Right lobe of liver (tissue), 6 donors: Measurements from ENCODE around the gene B2M. TPM values are rescaled to one million over a fixed set of nuclear protein-coding genes. Genes with fewer than 3 reads are reported as not detected.

Source experiments
- ATAC-seq, 4 donors: fragments of 200-7000 bp; cut with Tn5 transposase; one replicate each; pipeline ENCODE4 v1.9.1; 2020; ENCODE audit warnings: mild to moderate bottlenecking in 4 of 4, moderate library complexity in 4 of 4
- DNase-seq, 3 donors: peaks; one replicate each; pipeline ENCODE4 v3.0.0-alpha.2; 2020
- H3K27ac ChIP-seq, 3 donors: fragments of 200-600 bp; one replicate each; pipeline ENCODE4 v1.8.0; 2022
- H3K27me3 ChIP-seq, 2 donors: fragments of 200-600 bp; one replicate each; pipeline ENCODE4 v1.8.0; 2022
- H3K36me3 ChIP-seq, 4 donors: fragments of 200-600 bp; sonication (generic) in 1 of 4; one replicate each; pipeline versions ENCODE4 v1.5.1 to v1.8.0; 2017 to 2022; ENCODE audit warnings: control low read depth in 1 of 4
- H3K4me1 ChIP-seq, 4 donors: fragments of 200-600 bp; sonication (generic) in 1 of 4; one replicate each; pipeline versions ENCODE4 v1.5.1 to v1.8.0; 2017 to 2022; ENCODE audit warnings: control low read depth in 1 of 4
- H3K4me3 ChIP-seq, 3 donors: fragments of 200-600 bp; one replicate each; pipeline ENCODE4 v1.8.0; 2022
- H3K9me3 ChIP-seq, 4 donors: fragments of 200-600 bp; sonication (generic) in 1 of 4; one replicate each; pipeline versions ENCODE4 v1.5.1 to v1.8.0; 2017 to 2022; ENCODE audit warnings: control low read depth in 1 of 4
- POLR2A ChIP-seq: fragments of 450-650 bp; IDR thresholded peaks from one replicate; pipeline ENCODE4 v1.6.1; 2017; ENCODE audit warnings: antibody characterized with exemption, mild to moderate bottlenecking
- WGBS: methylation state at CpG from one replicate; pipeline ENCODE4 v1.1.6; 2018; ENCODE audit warnings: low coverage, low lambda C conversion rate; ENCODE audit not compliant: insufficient coverage; ENCODE audit errors: missing lambda C conversion rate; 5-methylcytosine and 5-hydroxymethylcytosine counted together
- intact Hi-C, 2 donors: fragments of 100-400 bp; cut with DNase I; formaldehyde crosslinking; loops; one replicate each; pipeline versions ENCODE4 v1.11.2 to v1.14.1; 2022
- total RNA-seq, 6 experiments: library from RNA; depleted of rRNA in 2 of 6; stranded (reverse); fragments of >200 nt in 2 of 6; fragmentation: NEBNext Ultra II Directional in 3 of 6; extraction: Animal tissue kit (Norgen Biotek cat#: 25700) in 3 of 6; gene quantifications; one replicate each; pipeline versions ENCODE4 v1.1.0 to v1.2.4, GENCODE V29; 2016 to 2023
- TF ChIP-seq, protein P1 (sequence below), 4 donors: fragments of 200-600 bp in 3 of 4; fragments of 450-650 bp in 1 of 4; IDR thresholded peaks; one replicate each; pipeline versions ENCODE4 v1.5.1 to v1.8.0; 2016 to 2022; ENCODE audit warnings: antibody characterized with exemption in 4 of 4, mild to moderate bottlenecking in 2 of 4
- donor health status: DM: no; HTN: yes; CAD: no.
- donor health status: DM: no; HTN: no; CAD: no.
- donor health status: DM: no; HTN: no; CAD: no.
- donor health status: DM: no; HTN: yes; CAD: no.
- donor health status: DM: no; HTN: yes; CAD: no.

The B2M gene
- total RNA-seq, 6 experiments from 2014 or later, result 894 to 5,671 (median 2,154) TPM

DNA sequence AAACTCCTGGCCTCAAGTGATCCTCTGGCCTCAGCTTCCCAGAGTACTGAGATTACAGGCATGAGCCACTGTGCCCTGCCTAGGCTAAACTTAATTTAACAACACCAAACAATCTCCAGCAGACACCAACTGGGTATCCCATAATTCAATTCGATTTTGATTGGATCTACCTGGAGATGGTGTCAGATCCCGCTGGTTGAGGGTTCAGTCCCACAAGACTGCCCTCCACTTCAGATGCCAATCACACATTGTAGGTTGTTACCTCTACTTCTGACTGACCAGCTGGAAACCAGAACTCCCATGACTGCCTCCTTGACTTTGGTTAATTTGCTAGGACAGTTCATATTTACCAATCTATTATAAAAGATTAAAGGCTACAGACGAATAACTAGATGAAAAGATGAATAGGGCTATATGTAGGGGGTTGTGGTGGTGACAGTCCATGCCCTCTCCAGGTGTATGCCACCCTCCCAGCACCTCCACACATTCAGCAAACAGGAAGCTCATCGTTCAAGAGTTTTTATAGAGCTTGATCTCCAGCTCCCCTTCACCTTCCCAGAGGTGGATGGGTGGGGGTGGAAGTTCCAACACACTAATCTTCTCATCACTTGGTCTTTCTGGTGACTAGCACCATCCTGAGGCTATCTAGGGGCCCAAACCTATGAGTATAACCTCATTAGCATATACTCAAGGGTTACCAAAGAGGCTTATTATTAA lies 9.3 kb downstream of the B2M start:
- H3K27me3 ChIP-seq, result no peaks in the 10 kb centered on the region
- H3K27ac ChIP-seq, result no peak overlapping the region
- no peak for TF ChIP-seq POLR2A
- TF ChIP-seq, protein P1, sequence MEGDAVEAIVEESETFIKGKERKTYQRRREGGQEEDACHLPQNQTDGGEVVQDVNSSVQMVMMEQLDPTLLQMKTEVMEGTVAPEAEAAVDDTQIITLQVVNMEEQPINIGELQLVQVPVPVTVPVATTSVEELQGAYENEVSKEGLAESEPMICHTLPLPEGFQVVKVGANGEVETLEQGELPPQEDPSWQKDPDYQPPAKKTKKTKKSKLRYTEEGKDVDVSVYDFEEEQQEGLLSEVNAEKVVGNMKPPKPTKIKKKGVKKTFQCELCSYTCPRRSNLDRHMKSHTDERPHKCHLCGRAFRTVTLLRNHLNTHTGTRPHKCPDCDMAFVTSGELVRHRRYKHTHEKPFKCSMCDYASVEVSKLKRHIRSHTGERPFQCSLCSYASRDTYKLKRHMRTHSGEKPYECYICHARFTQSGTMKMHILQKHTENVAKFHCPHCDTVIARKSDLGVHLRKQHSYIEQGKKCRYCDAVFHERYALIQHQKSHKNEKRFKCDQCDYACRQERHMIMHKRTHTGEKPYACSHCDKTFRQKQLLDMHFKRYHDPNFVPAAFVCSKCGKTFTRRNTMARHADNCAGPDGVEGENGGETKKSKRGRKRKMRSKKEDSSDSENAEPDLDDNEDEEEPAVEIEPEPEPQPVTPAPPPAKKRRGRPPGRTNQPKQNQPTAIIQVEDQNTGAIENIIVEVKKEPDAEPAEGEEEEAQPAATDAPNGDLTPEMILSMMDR (IDR thresholded peaks at IDR 0.05), result no peak
- peak in 2 of 4 donors; percentile 7 to 24 for ATAC-seq
- no peak for DNase-seq
- no peaks in the 10 kb centered on the region for H3K9me3 ChIP-seq
- intact Hi-C loops, result no loop called here
- 55% methylated on average over 2 of the region's 4 CpGs for WGBS
- peaks cover 14 to 32% (median 27%) of the 10 kb centered on the region in 4 donors for H3K36me3 ChIP-seq
- H3K4me3 ChIP-seq, result no peak overlapping the region
- H3K4me1 ChIP-seq, result peaks cover 0 to 13% (median 0%) of the 10 kb centered on the region in 4 donors

DNA sequence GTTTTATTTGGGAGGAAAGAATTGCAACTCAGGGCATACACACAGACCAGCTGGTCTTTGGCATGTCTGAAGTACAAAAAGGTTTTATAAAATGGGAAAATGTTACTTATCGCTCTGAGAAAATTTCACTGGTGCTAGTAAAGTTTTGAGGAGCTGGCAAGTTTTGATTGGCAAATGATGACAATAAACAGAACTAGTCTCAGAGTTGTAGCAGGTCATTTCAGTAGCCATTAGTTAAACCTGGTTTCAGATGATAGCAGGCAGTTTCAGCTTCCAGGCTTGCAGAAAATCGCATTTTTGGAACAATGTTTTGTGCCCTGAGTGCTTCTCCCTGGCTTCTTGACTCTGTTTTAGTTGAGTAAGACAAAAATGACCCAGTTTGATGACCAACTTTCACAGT lies 10.7 kb downstream of the B2M start:
- intact Hi-C loops, result no loop called here
- Histone ChIP-seq H3K27me3 (no peaks in the 10 kb centered on the region), H3K9me3 (no peaks in the 10 kb centered on the region), H3K4me3 (no peak overlapping the region), H3K36me3 (peaks cover 8 to 18% (median 14%) of the 10 kb centered on the region in 4 donors), H3K4me1 (peaks cover 0 to 13% (median 0%) of the 10 kb centered on the region in 4 donors), H3K27ac (no peak overlapping the region)
- WGBS, result 79% methylated on average over 2 of the region's 2 CpGs
- TF ChIP-seq, protein P1 (IDR thresholded peaks at IDR 0.05), result no peak
- TF ChIP-seq POLR2A, result no peak
- ATAC-seq (no peak), DNase-seq (no peak)

DNA sequence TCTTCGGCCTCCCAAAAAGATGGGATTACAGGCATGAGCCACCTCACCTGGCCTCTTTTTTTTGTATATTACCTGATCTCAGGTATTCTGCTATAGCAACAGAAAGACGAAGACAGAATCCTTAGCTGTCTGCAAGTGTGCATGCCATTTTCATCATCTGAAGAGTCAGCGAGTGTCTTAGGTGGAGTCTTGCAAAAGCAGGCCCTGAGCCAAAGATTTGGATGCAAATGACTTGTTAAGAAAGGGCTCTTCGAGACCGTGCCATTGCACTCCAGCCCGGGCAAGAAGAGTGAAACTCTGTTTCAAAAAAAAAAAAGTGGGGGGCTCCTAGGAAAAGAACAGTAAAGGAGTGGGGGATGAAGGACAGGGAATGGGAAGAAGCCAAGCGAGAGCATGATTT lies 14.8 kb downstream of the B2M start:
- no peak for DNase-seq
- H3K36me3 ChIP-seq, result no peaks in the 10 kb centered on the region
- no peak for ATAC-seq
- WGBS, result 31% methylated on average over 7 of the region's 7 CpGs
- intact Hi-C loops, result no loop called here
- H3K4me1 ChIP-seq, result peaks cover 0 to 15% (median 6%) of the 10 kb centered on the region in 4 donors
- TF ChIP-seq, protein P1 (IDR thresholded peaks at IDR 0.05), result no peak
- no peak for TF ChIP-seq POLR2A
- peak overlapping the region in 2 of 3 donors; percentile 75 to 98 for H3K27ac ChIP-seq
- no peaks in the 10 kb centered on the region for H3K9me3 ChIP-seq
- no peaks in the 10 kb centered on the region for H3K27me3 ChIP-seq
- peak overlapping the region in 1 of 3 donors; percentile 20 for H3K4me3 ChIP-seq

DNA sequence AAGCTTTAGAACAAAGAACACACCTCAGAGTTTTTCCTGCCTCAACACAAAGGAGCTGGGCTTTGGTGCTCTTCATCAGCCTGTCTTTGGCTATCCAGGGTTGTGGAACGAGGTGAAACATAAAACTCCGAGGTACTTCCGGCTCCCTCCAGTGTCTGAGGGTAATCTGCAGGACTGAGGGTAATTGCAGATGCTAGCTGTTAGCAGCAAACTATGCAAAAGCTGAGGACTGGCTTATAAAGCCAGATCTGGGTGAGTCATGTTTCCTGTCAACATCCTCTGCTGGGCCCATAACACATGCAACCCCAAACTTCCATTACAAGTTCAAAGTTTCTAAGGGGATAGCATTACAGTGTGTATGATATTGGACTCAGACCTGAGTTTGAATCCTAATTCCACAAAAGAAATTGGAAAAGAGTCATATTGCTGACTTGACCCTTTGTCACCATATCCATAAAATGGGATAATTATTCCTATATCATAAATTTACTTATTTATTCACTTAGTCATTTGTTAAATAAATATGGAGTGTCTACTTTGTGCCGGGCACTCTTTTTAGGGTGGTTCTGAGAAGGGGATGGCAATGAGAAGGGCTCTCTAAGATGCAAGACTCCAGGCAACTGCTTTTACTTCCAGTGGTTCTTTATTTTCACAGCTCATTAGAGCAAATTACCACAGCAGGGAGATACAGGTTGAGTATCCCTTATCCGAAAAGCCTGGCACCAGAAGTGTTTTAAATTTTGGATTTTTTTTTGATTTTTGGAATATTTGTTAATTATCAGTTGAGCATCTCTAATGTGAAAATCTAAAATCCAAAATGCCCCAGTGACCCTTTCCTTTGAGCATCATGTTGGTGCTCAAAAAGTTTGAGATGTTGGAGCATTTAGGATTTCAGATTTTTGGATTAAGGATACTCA lies 15.5 kb downstream of the B2M start:
- TF ChIP-seq POLR2A, result peak; percentile 71
- TF ChIP-seq, protein P1 (IDR thresholded peaks at IDR 0.05), result no peak

More for the DNA sequence above, 15.5 kb downstream of the B2M start:
- peak; percentile 14 to 46 (median 34) for ATAC-seq
- Histone ChIP-seq H3K36me3 (no peaks in the 10 kb centered on the region), H3K27me3 (no peaks in the 10 kb centered on the region), H3K4me1 (peaks cover 0 to 15% (median 6%) of the 10 kb centered on the region in 4 donors), H3K27ac (peak overlapping the region; percentile 75 to 98 (median 97)), H3K4me3 (peak overlapping the region in 1 of 3 donors; percentile 20), H3K9me3 (no peaks in the 10 kb centered on the region)
- WGBS, result 39% methylated on average over 5 of the region's 5 CpGs
- intact Hi-C loops, result no loop called here
- no peak for DNase-seq
